ENCODE results near the gene TASOR2. TPM values are rescaled to one million over a fixed set of nuclear protein-coding genes. Genes with fewer than 3 reads are reported as not detected.

Gene TASOR2
- polyA plus RNA-seq, 1 donor from 2014 or later = 28.6 TPM

GRCh38 chr10:5670662-5671375 lies 13.8 kb upstream of the TASOR2 start:
- peaks cover 15% of the 10 kb centered on the region for H3K27me3 ChIP-seq (ENCODE audit: insufficient read depth, low read depth, low read length)
- H3K9ac ChIP-seq (ENCODE audit: low read length) = no peak overlapping the region
- no peak overlapping the region for H3K27ac ChIP-seq (ENCODE audit: low read length)
- TF ChIP-seq TAF1 (IDR thresholded peaks at IDR 0.05; ENCODE audit: low read depth) = no peak
- no peak for TF ChIP-seq RAD21 (conservative IDR thresholded peaks at IDR 0.05)
- TF ChIP-seq POLR2AphosphoS5 (IDR thresholded peaks at IDR 0.05) = no peak
- no peak for TF ChIP-seq REST (IDR thresholded peaks at IDR 0.05; ENCODE audit: borderline replicate concordance)
- TF ChIP-seq MXI1 (conservative IDR thresholded peaks at IDR 0.05; ENCODE audit: poor library complexity, severe bottlenecking) = no peak
- TF ChIP-seq EP300 (conservative IDR thresholded peaks at IDR 0.05; ENCODE audit: poor library complexity, severe bottlenecking) = no peak
- TF ChIP-seq, protein P1, sequence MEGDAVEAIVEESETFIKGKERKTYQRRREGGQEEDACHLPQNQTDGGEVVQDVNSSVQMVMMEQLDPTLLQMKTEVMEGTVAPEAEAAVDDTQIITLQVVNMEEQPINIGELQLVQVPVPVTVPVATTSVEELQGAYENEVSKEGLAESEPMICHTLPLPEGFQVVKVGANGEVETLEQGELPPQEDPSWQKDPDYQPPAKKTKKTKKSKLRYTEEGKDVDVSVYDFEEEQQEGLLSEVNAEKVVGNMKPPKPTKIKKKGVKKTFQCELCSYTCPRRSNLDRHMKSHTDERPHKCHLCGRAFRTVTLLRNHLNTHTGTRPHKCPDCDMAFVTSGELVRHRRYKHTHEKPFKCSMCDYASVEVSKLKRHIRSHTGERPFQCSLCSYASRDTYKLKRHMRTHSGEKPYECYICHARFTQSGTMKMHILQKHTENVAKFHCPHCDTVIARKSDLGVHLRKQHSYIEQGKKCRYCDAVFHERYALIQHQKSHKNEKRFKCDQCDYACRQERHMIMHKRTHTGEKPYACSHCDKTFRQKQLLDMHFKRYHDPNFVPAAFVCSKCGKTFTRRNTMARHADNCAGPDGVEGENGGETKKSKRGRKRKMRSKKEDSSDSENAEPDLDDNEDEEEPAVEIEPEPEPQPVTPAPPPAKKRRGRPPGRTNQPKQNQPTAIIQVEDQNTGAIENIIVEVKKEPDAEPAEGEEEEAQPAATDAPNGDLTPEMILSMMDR (IDR thresholded peaks at IDR 0.05; ENCODE audit: poor library complexity, severe bottlenecking) = no peak
- no peak for TF ChIP-seq EZH2 (IDR thresholded peaks at IDR 0.05; ENCODE audit: borderline replicate concordance, insufficient read depth, low read length, poor library complexity, severe bottlenecking)
- TF ChIP-seq SMC3 (conservative IDR thresholded peaks at IDR 0.05; ENCODE audit: poor library complexity) = no peak
- H3K36me3 ChIP-seq (ENCODE audit: insufficient read depth, low read length) = no peaks in the 10 kb centered on the region
- no peaks in the 10 kb centered on the region for H3K9me3 ChIP-seq (ENCODE audit: low read length)
- no peak overlapping the region for H3K4me3 ChIP-seq (ENCODE audit: low read length)
- no peaks in the 10 kb centered on the region for H3F3A ChIP-seq (ENCODE audit: insufficient read depth, low read length, poor library complexity, severe bottlenecking)
- no peaks in the 10 kb centered on the region for H3K9me2 ChIP-seq (ENCODE audit: insufficient read depth, low read length)
- H2AFZ ChIP-seq (ENCODE audit: low read depth, low read length) = no peak overlapping the region
- no peak overlapping the region for H3K4me2 ChIP-seq (ENCODE audit: low read length)
- no peaks in the 10 kb centered on the region for H3K79me2 ChIP-seq (replicated peaks; ENCODE audit: insufficient read depth, low read length)
- H4K20me1 ChIP-seq (ENCODE audit: insufficient read depth) = no peaks in the 10 kb centered on the region

DNA sequence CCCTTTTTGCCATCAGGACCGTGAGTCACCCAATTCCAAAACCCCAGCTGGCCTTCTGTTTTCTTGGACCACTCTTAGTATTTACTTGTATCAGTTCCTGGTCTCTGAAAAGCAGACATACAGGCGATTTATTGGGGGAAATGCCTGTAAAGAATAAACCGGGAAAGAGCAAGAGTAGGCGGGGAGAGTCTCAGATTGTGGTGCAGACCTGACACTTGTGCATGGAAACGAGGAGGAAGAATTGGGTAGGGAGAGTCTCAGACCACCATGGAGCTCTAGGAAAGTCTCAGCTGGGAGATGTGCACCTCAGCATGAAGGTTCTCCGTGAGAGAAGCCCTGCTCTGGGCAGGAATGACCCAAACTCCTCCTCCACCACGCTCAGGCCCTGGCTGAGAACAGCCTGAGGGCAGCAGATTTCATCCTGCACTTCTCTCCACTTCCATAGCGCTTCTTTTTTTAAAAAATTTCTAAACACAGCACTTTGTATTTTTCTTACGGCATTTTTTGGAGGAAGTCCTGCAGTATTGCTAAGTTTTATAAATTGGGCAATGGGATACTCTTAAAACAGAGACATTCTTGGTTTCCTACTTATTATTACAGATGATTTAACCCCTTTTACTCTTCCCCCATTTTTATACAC lies 6.1 kb upstream of the TASOR2 start:
- no peaks in the 10 kb centered on the region for H3K27me3 ChIP-seq (ENCODE audit: insufficient read depth, low read depth, low read length)
- no peak overlapping the region for H3K4me2 ChIP-seq (ENCODE audit: low read length)
- H3K9me2 ChIP-seq (ENCODE audit: insufficient read depth, low read length) = no peaks in the 10 kb centered on the region
- H3K9me3 ChIP-seq (ENCODE audit: low read length) = no peaks in the 10 kb centered on the region
- H3K36me3 ChIP-seq (ENCODE audit: insufficient read depth, low read length) = no peaks in the 10 kb centered on the region
- no peaks in the 10 kb centered on the region for H3K79me2 ChIP-seq (replicated peaks; ENCODE audit: insufficient read depth, low read length)
- H4K20me1 ChIP-seq (ENCODE audit: insufficient read depth) = no peaks in the 10 kb centered on the region
- H3F3A ChIP-seq (ENCODE audit: insufficient read depth, low read length, poor library complexity, severe bottlenecking) = no peaks in the 10 kb centered on the region
- no peak overlapping the region for H2AFZ ChIP-seq (ENCODE audit: low read depth, low read length)
- H3K27ac ChIP-seq (ENCODE audit: low read length) = no peak overlapping the region
- TF ChIP-seq, protein P1 (IDR thresholded peaks at IDR 0.05; ENCODE audit: poor library complexity, severe bottlenecking) = no peak
- TF ChIP-seq MXI1 (conservative IDR thresholded peaks at IDR 0.05; ENCODE audit: poor library complexity, severe bottlenecking) (no peak), RAD21 (conservative IDR thresholded peaks at IDR 0.05) (no peak), EZH2 (IDR thresholded peaks at IDR 0.05; ENCODE audit: borderline replicate concordance, insufficient read depth, low read length, poor library complexity, severe bottlenecking) (no peak), EP300 (conservative IDR thresholded peaks at IDR 0.05; ENCODE audit: poor library complexity, severe bottlenecking) (no peak), TAF1 (IDR thresholded peaks at IDR 0.05; ENCODE audit: low read depth) (no peak), REST (IDR thresholded peaks at IDR 0.05; ENCODE audit: borderline replicate concordance) (no peak)
- no peak overlapping the region for H3K4me3 ChIP-seq (ENCODE audit: low read length)
- H3K9ac ChIP-seq (ENCODE audit: low read length) = no peak overlapping the region
